GM23338 (cell line): ENCODE results near the gene GIMAP1. TPM values are rescaled to one million over a fixed set of nuclear protein-coding genes. Genes with fewer than 3 reads are reported as not detected.

ENCODE experiments used
- ATAC-seq: fragments of 200-7000 bp; cut with Tn5 transposase; 3 replicates; pipeline ENCODE4 v1.9.1; 2020
- DNase-seq: peaks from one replicate; pipeline ENCODE4 v3.0.0-alpha.2; 2015; ENCODE audit warnings: low spot score
- H2AFZ ChIP-seq: fragments of 200-600 bp; sonication (generic); 2 replicates; pipeline ENCODE4 v1.8.0; 2016; ENCODE audit warnings: antibody characterized with exemption, mild to moderate bottlenecking, moderate library complexity
- H3F3A ChIP-seq: fragments of 200-600 bp; sonication (generic); replicated peaks from 2 replicates; pipeline ENCODE4 v1.8.0; 2017; ENCODE audit warnings: antibody characterized with exemption, mixed run types, low read depth
- H3K27ac ChIP-seq: fragments of 200-600 bp; sonication (generic); 2 replicates; pipeline ENCODE4 v1.6.1; 2016; ENCODE audit warnings: low read depth
- H3K27me3 ChIP-seq: fragments of 200-600 bp; sonication (generic); 2 replicates; pipeline ENCODE4 v1.8.0; 2016; ENCODE audit warnings: mild to moderate bottlenecking, mixed run types, moderate library complexity; ENCODE audit not compliant: insufficient read depth
- H3K36me3 ChIP-seq: fragments of 200-600 bp; sonication (generic); 2 replicates; pipeline ENCODE4 v1.8.0; 2016; ENCODE audit warnings: mild to moderate bottlenecking; ENCODE audit not compliant: insufficient read depth
- H3K4me1 ChIP-seq: fragments of 200-600 bp; sonication (generic); 2 replicates; pipeline ENCODE4 v1.8.0; 2016; ENCODE audit warnings: mild to moderate bottlenecking, moderate library complexity; ENCODE audit not compliant: insufficient read depth
- H3K4me2 ChIP-seq: fragments of 200-600 bp; sonication (generic); 2 replicates; pipeline ENCODE4 v1.7.1; 2017; ENCODE audit warnings: mixed run types
- H3K4me3 ChIP-seq: fragments of 200-600 bp; sonication (generic); 2 replicates; pipeline ENCODE4 v1.6.1; 2016; ENCODE audit warnings: mixed run types
- H3K79me2 ChIP-seq: fragments of 200-600 bp; sonication (generic); replicated peaks from 2 replicates; pipeline ENCODE4 v1.8.0; 2017; ENCODE audit warnings: mild to moderate bottlenecking; ENCODE audit not compliant: insufficient read depth
- H3K9me2 ChIP-seq: fragments of 200-600 bp; sonication (generic); 2 replicates; pipeline ENCODE4 v1.8.0; 2017; ENCODE audit not compliant: insufficient read depth
- H4K20me1 ChIP-seq: fragments of 200-600 bp; sonication (generic); replicated peaks from 2 replicates; pipeline ENCODE4 v1.8.0; 2017; ENCODE audit warnings: mild to moderate bottlenecking; ENCODE audit not compliant: insufficient read depth
- H3K27ac Mint-ChIP-seq: 2 replicates; pipeline ENCODE4 v1.8.0; 2020; ENCODE audit warnings: inconsistent platforms, mild to moderate bottlenecking, moderate library complexity, mixed read lengths
- H3K27me3 Mint-ChIP-seq: 3 replicates; pipeline ENCODE4 v1.8.0; 2022; ENCODE audit warnings: low read depth, mild to moderate bottlenecking, moderate library complexity, mixed read lengths, inconsistent platforms; ENCODE audit not compliant: insufficient read depth, poor library complexity
- H3K36me3 Mint-ChIP-seq: 3 replicates; pipeline ENCODE4 v1.8.0; 2021; ENCODE audit warnings: low read depth, mild to moderate bottlenecking, inconsistent platforms, moderate library complexity, mixed read lengths
- H3K4me1 Mint-ChIP-seq: 3 replicates; pipeline ENCODE4 v1.8.0; 2020; ENCODE audit warnings: mild to moderate bottlenecking, inconsistent platforms, mixed read lengths
- H3K4me3 Mint-ChIP-seq: 3 replicates; pipeline ENCODE4 v1.8.0; 2021; ENCODE audit warnings: moderate library complexity, mild to moderate bottlenecking, inconsistent platforms, mixed read lengths
- H3K9me3 Mint-ChIP-seq: 3 replicates; pipeline ENCODE4 v1.8.0; 2020; ENCODE audit warnings: moderate library complexity, mild to moderate bottlenecking, inconsistent platforms, mixed read lengths
- CREB1 ChIP-seq: fragments of 250-450 bp; sonication (Bioruptor Pico); IDR thresholded peaks from 2 replicates; pipeline ENCODE4 v1.5.0; 2020; ENCODE audit warnings: low read depth, mild to moderate bottlenecking, moderate library complexity
- JUNB ChIP-seq: IDR thresholded peaks from one replicate; pipeline ENCODE4 v1.6.1; 2016; ENCODE audit warnings: antibody characterized with exemption; ENCODE audit not compliant: unreplicated experiment
- NANOG ChIP-seq: IDR thresholded peaks from 2 replicates; pipeline ENCODE4 v1.6.1; 2016; ENCODE audit warnings: antibody characterized with exemption, borderline replicate concordance
- POLR2AphosphoS5 ChIP-seq: IDR thresholded peaks from 2 replicates; pipeline ENCODE4 v1.6.1; 2016; ENCODE audit warnings: antibody characterized with exemption, low read depth
- ZNF462 ChIP-seq: fragments of 250-450 bp; sonication (Bioruptor Pico); IDR thresholded peaks from 2 replicates; pipeline ENCODE4 v1.5.0; 2020; ENCODE audit warnings: mild to moderate bottlenecking, moderate library complexity
- polyA plus RNA-seq: library from polyadenylated mRNA; unstranded; fragments of >200 nt; fragmentation: Nextera tagmentation; extraction: Ambion mirVana; gene quantifications from 2 replicates; pipeline ENCODE4 v1.2.1, GENCODE V29; 2016
- total RNA-seq: library from RNA; depleted of rRNA; stranded (reverse); fragments of >200 nt; shearing (Covaris generic); gene quantifications from 2 replicates; pipeline ENCODE4 v1.2.3, GENCODE V29; 2014
- TF ChIP-seq, protein P1 (sequence below), 2 experiments: fragments of 200-600 bp in 1 of 2; sonication (generic) in 1 of 2; conservative IDR thresholded peaks; 2 replicates each; pipeline versions ENCODE4 v1.5.1 to v1.6.1; 2016 to 2017; ENCODE audit warnings: antibody characterized with exemption in 2 of 2, low read depth in 2 of 2, mild to moderate bottlenecking in 2 of 2, moderate library complexity in 1 of 2

The GIMAP1 gene
- total and polyA plus RNA-seq, 2 experiments from 2014 or later: not detected

GRCh38 chr7:150756166-150756565, 39.8 kb downstream of the GIMAP1 start (continued):
- TF ChIP-seq ZNF462 (CRISPR knock-in tag): no peak
- TF ChIP-seq, protein P1, sequence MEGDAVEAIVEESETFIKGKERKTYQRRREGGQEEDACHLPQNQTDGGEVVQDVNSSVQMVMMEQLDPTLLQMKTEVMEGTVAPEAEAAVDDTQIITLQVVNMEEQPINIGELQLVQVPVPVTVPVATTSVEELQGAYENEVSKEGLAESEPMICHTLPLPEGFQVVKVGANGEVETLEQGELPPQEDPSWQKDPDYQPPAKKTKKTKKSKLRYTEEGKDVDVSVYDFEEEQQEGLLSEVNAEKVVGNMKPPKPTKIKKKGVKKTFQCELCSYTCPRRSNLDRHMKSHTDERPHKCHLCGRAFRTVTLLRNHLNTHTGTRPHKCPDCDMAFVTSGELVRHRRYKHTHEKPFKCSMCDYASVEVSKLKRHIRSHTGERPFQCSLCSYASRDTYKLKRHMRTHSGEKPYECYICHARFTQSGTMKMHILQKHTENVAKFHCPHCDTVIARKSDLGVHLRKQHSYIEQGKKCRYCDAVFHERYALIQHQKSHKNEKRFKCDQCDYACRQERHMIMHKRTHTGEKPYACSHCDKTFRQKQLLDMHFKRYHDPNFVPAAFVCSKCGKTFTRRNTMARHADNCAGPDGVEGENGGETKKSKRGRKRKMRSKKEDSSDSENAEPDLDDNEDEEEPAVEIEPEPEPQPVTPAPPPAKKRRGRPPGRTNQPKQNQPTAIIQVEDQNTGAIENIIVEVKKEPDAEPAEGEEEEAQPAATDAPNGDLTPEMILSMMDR (conservative IDR thresholded peaks at IDR 0.05; ENCODE audit: low read depth in 2 of 2): no peak
- no peak for TF ChIP-seq JUNB
- TF ChIP-seq NANOG: no peak
- TF ChIP-seq CREB1 (CRISPR knock-in tag): no peak

GRCh38 chr7:150756858-150757257, 40.4 kb downstream of the GIMAP1 start:
- no peak overlapping the region for H2AFZ ChIP-seq
- H3F3A ChIP-seq: no peaks in the 10 kb centered on the region
- H3K79me2 ChIP-seq: no peaks in the 10 kb centered on the region
- no peak overlapping the region for H3K4me2 ChIP-seq
- Mint-ChIP-seq H3K27ac (no peak overlapping the region), H3K9me3 (peaks cover 6% of the 10 kb centered on the region; the same call in 2 of the 3 replicates), H3K4me3 (no peak overlapping the region), H3K4me1 (no peaks in the 10 kb centered on the region), H3K27me3 (peaks cover 13% of the 10 kb centered on the region), H3K36me3 (no peaks in the 10 kb centered on the region)
- DNase-seq: peak; percentile 32
- TF ChIP-seq, protein P1 (conservative IDR thresholded peaks at IDR 0.05; ENCODE audit: low read depth in 2 of 2): peak; percentile 28 to 38
- TF ChIP-seq POLR2AphosphoS5: no peak
- no peak overlapping the region for H3K27ac ChIP-seq
- H3K4me3 ChIP-seq: no peak overlapping the region
- no peaks in the 10 kb centered on the region for H3K4me1 ChIP-seq
- no peaks in the 10 kb centered on the region for H3K9me2 ChIP-seq
- H4K20me1 ChIP-seq: no peaks in the 10 kb centered on the region; the same call in 1 of the 2 replicates
- H3K36me3 ChIP-seq: no peaks in the 10 kb centered on the region
- H3K27me3 ChIP-seq: peaks cover 6% of the 10 kb centered on the region
- no peak for ATAC-seq
